ELR (cell line): Measurements from ENCODE around the gene DENND2C.

Source experiments
- DNase-seq: peaks from one replicate; pipeline ENCODE4 v3.0.0-alpha.2; 2015; ENCODE audit warnings: low read depth

DENND2C gene

GRCh38 chr1:114669562-114670082, at the start of gene DENND2C:
Gene DENND2C (minus strand): TSS chr1:114670049. CDS start chr1:114625984, 44,065 bp downstream.
- DNase-seq, result no peak

GRCh38 chr1:114719424-114719787, 49.6 kb upstream of the DENND2C start:
- DNase-seq, result peak; percentile 67

- DNase-seq, result peak; percentile 79
Measured at GRCh38 chr1:114718661-114719423, 49.0 kb upstream of the DENND2C start.

GRCh38 chr1:114716304-114717170, 46.7 kb upstream of the DENND2C start, which contains the start of gene NRAS:
Gene NRAS (minus strand): TSS chr1:114716771. CDS start chr1:114716160, 611 bp downstream.
- peak; percentile 94 for DNase-seq

- no peak for DNase-seq
Measured at GRCh38 chr1:114715952-114716303, 46.1 kb upstream of the DENND2C start.

GRCh38 chr1:114712977-114713376, 43.1 kb upstream of the DENND2C start:
- DNase-seq, result no peak

GRCh38 chr1:114710360-114710759, 40.5 kb upstream of the DENND2C start:
- DNase-seq, result no peak

- no peak for DNase-seq
Measured at GRCh38 chr1:114707604-114708003, 37.8 kb upstream of the DENND2C start.

GRCh38 chr1:114703242-114703641, 33.4 kb upstream of the DENND2C start:
- no peak for DNase-seq

- DNase-seq, result no peak
Measured at GRCh38 chr1:114702737-114703136, 32.9 kb upstream of the DENND2C start.

- no peak for DNase-seq
Measured at GRCh38 chr1:114701931-114702330, 32.1 kb upstream of the DENND2C start.

- DNase-seq, result no peak
Measured at GRCh38 chr1:114700036-114700600, 30.3 kb upstream of the DENND2C start.

- DNase-seq, result no peak
Measured at GRCh38 chr1:114696810-114697209, 27.0 kb upstream of the DENND2C start.

- peak; percentile 57 for DNase-seq
Measured at GRCh38 chr1:114695430-114696058, 25.7 kb upstream of the DENND2C start, which contains the start of gene AMPD1. Gene AMPD1 (minus strand): TSS chr1:114695546. CDS start chr1:114695471, 75 bp downstream.

- DNase-seq, result no peak
Measured at GRCh38 chr1:114694540-114695310, 24.9 kb upstream of the DENND2C start.

- DNase-seq, result no peak
Measured at GRCh38 chr1:114692947-114693346, 23.1 kb upstream of the DENND2C start.

- DNase-seq, result no peak
Measured at GRCh38 chr1:114691061-114691460, 21.2 kb upstream of the DENND2C start.

GRCh38 chr1:114690148-114690547, 20.3 kb upstream of the DENND2C start:
- no peak for DNase-seq

GRCh38 chr1:114688526-114688925, 18.7 kb upstream of the DENND2C start:
- DNase-seq, result no peak

GRCh38 chr1:114685851-114686250, 16.0 kb upstream of the DENND2C start:
- DNase-seq, result no peak

GRCh38 chr1:114677691-114678090, 7.8 kb upstream of the DENND2C start:
- no peak for DNase-seq
